IMR-90 (cell line): ENCODE measurements around the gene KCNE5. TPM values are rescaled to one million over a fixed set of nuclear protein-coding genes. Genes with fewer than 3 reads are reported as not detected.

Experiments
- ATAC-seq: fragments of 200-7000 bp; cut with Tn5 transposase; 2 replicates; pipeline ENCODE4 v1.9.1; 2020; ENCODE audit warnings: low read depth, mild to moderate bottlenecking, moderate library complexity
- BruUV-seq: library from RNA; stranded (reverse); fragments of 400-500 nt; replicated peaks from 2 replicates; lab custom pipeline; 2021; lab: Mats Ljungman, UMichigan
- CTCF ChIA-PET: fragments of 300-600 bp; formaldehyde crosslinking; extraction: SDS; loops from one replicate; lab custom pipeline; 2021; ENCODE audit warnings: antibody characterized with exemption; lab: Yijun Ruan, JAX
- POLR2A ChIA-PET: fragments of 300-600 bp; sonication (Branson Sonifier 250); formaldehyde crosslinking; loops from one replicate; lab custom pipeline; 2022; ENCODE audit warnings: antibody characterized with exemption; ENCODE audit not compliant: unreplicated experiment; lab: Charles Lee
- DNase-seq: peaks from one replicate; pipeline ENCODE4 v3.0.0; 2013
- H2AFZ ChIP-seq: replicated peaks from 2 replicates; pipeline ENCODE3; 2013; ENCODE audit warnings: low read length, mild to moderate bottlenecking; ENCODE audit not compliant: poor library complexity
- H2AK5ac ChIP-seq: 2 replicates; pipeline ENCODE4 v1.6.1; 2013; ENCODE audit warnings: low read depth, low read length, inconsistent platforms
- H2AK9ac ChIP-seq: replicated peaks from 2 replicates; pipeline ENCODE3; 2013; ENCODE audit warnings: mild to moderate bottlenecking, low read depth, low read length, moderate library complexity; ENCODE audit not compliant: poor library complexity
- H2BK120ac ChIP-seq: 2 replicates; pipeline ENCODE4 v1.6.1; 2013; ENCODE audit warnings: low read depth, low read length, inconsistent platforms
- H2BK15ac ChIP-seq: 3 replicates; pipeline ENCODE4 v1.6.1; 2013; ENCODE audit warnings: low read depth, low read length, inconsistent platforms
- H2BK20ac ChIP-seq: 2 replicates; pipeline ENCODE4 v1.6.1; 2013; ENCODE audit warnings: low read depth, mild to moderate bottlenecking, inconsistent platforms, low read length, moderate library complexity
- H2BK5ac ChIP-seq: 2 replicates; pipeline ENCODE4 v1.6.1; 2013; ENCODE audit warnings: mild to moderate bottlenecking, low read depth, low read length, inconsistent platforms; ENCODE audit not compliant: poor library complexity, severe bottlenecking
- H3K14ac ChIP-seq: replicated peaks from 2 replicates; pipeline ENCODE4 v1.6.1; 2013; ENCODE audit warnings: low read depth, low read length, inconsistent platforms
- H3K18ac ChIP-seq: 2 replicates; pipeline ENCODE4 v1.6.1; 2013; ENCODE audit warnings: low read depth, low read length, control low read depth
- H3K23ac ChIP-seq: 2 replicates; pipeline ENCODE4 v1.6.1; 2013; ENCODE audit warnings: low read depth, low read length, inconsistent platforms
- H3K27ac ChIP-seq: 2 replicates; pipeline ENCODE4 v1.5.1; 2013; ENCODE audit warnings: mild to moderate bottlenecking, control low read depth, low read length; ENCODE audit not compliant: insufficient read depth
- H3K27me3 ChIP-seq: 2 replicates; pipeline ENCODE4 v1.6.1; 2013; ENCODE audit warnings: low read length; ENCODE audit not compliant: control insufficient read depth, insufficient read depth
- H3K36me3 ChIP-seq: 2 replicates; pipeline ENCODE4 v1.6.1; 2013; ENCODE audit warnings: low read length, mixed read lengths; ENCODE audit not compliant: control insufficient read depth, insufficient read depth
- H3K4ac ChIP-seq: 2 replicates; pipeline ENCODE4 v1.6.1; 2013; ENCODE audit warnings: low read depth, low read length, inconsistent platforms
- H3K4me1 ChIP-seq: 2 replicates; pipeline ENCODE4 v1.6.1; 2013; ENCODE audit warnings: low read length, mixed read lengths; ENCODE audit not compliant: control insufficient read depth, insufficient read depth
- H3K4me2 ChIP-seq: 2 replicates; pipeline ENCODE4 v1.6.1; 2013; ENCODE audit warnings: low read depth, mild to moderate bottlenecking, control low read depth, low read length, moderate library complexity
- H3K4me3 ChIP-seq: 2 replicates; pipeline ENCODE4 v1.5.1; 2013; ENCODE audit warnings: low read depth, mild to moderate bottlenecking, control low read depth, low read length, moderate library complexity; ENCODE audit not compliant: insufficient read depth
- H3K56ac ChIP-seq: 2 replicates; pipeline ENCODE4 v1.6.1; 2013; ENCODE audit warnings: low read length, inconsistent platforms; ENCODE audit not compliant: insufficient read depth; ENCODE audit errors: extremely low read depth
- H3K79me1 ChIP-seq, 2 experiments: 2 replicates each; pipeline ENCODE4 v1.6.1; 2013; ENCODE audit warnings: low read length in 2 of 2, inconsistent platforms in 1 of 2, low read depth in 1 of 2
- H3K9ac ChIP-seq: 2 replicates; pipeline ENCODE4 v1.6.1; 2013; ENCODE audit warnings: low read depth, low read length, control low read depth
- H3K9me1 ChIP-seq: 2 replicates; pipeline ENCODE4 v1.6.1; 2013; ENCODE audit warnings: low read length, inconsistent platforms; ENCODE audit not compliant: insufficient read depth
- H3K9me3 ChIP-seq: 2 replicates; pipeline ENCODE4 v1.6.1; 2013; ENCODE audit warnings: low read length; ENCODE audit not compliant: control insufficient read depth, insufficient read depth
- H4K20me1 ChIP-seq: 2 replicates; pipeline ENCODE4 v1.6.1; 2013; ENCODE audit warnings: low read length, inconsistent platforms; ENCODE audit not compliant: insufficient read depth
- H4K5ac ChIP-seq: 2 replicates; pipeline ENCODE4 v1.6.1; 2013; ENCODE audit warnings: mild to moderate bottlenecking, low read depth, low read length, control low read depth
- H4K8ac ChIP-seq, 2 experiments: 2 replicates each; pipeline ENCODE4 v1.6.1; 2013; ENCODE audit warnings: low read depth in 2 of 2, low read length in 2 of 2, control low read depth in 1 of 2, inconsistent platforms in 1 of 2
- H4K91ac ChIP-seq: 2 replicates; pipeline ENCODE4 v1.6.1; 2013; ENCODE audit warnings: low read depth, low read length, inconsistent platforms; ENCODE audit not compliant: insufficient read depth
- CEBPB ChIP-seq: IDR thresholded peaks from 2 replicates; pipeline ENCODE4 v1.6.1; 2012; ENCODE audit warnings: low read depth, low read length, improper control_type of control experiment
- MAZ ChIP-seq: IDR thresholded peaks from 2 replicates; pipeline ENCODE4 v1.6.1; 2012; ENCODE audit warnings: low read depth, mild to moderate bottlenecking, low read length, improper control_type of control experiment, moderate library complexity, borderline replicate concordance
- RCOR1 ChIP-seq: IDR thresholded peaks from 2 replicates; pipeline ENCODE4 v1.6.1; 2012; ENCODE audit warnings: mild to moderate bottlenecking, low read length, improper control_type of control experiment; ENCODE audit not compliant: insufficient replicate concordance
- USF2 ChIP-seq: fragments of 150-350 bp; IDR thresholded peaks from 2 replicates; pipeline ENCODE4 v1.6.1; 2017; ENCODE audit warnings: mild to moderate bottlenecking, antibody characterized with exemption, low read length, low read depth
- WGBS, 2 experiments: methylation state at CpG; one replicate each; pipeline versions ENCODE4 v1.1.5 to v1.1.7; 2013; ENCODE audit warnings: missing lambda C conversion rate in 2 of 2; ENCODE audit not compliant: insufficient read length in 1 of 2; ENCODE audit errors: extremely low coverage in 2 of 2; 5-methylcytosine and 5-hydroxymethylcytosine counted together
- dilution Hi-C: fragments of 300-500 bp; cut with HindIII; formaldehyde crosslinking; loops from one replicate; pipeline ENCODE4 v1.14.3; 2018; ENCODE audit warnings: low sequenced_read_pairs; ENCODE audit not compliant: unreplicated experiment
- in situ Hi-C: fragments of 300-500 bp; cut with MboI; formaldehyde crosslinking; loops from 3 replicates; pipeline ENCODE4 v1.14.3; 2019; ENCODE audit warnings: low sequenced_read_pairs, inconsistent platforms, mixed read lengths
- intact Hi-C: fragments of 100-400 bp; cut with micrococcal nuclease; formaldehyde crosslinking; loops from 2 replicates; pipeline ENCODE4 v1.10.0; 2022
- polyA plus RNA-seq, 3 experiments: library from polyadenylated mRNA; depleted of rRNA; stranded (reverse); fragments of >200 nt; gene quantifications; 2 replicates each; pipeline ENCODE4 v1.2.3, GENCODE V29; 2012; ENCODE audit warnings: low replicate concordance in 1 of 3
- total RNA-seq: library from RNA; depleted of rRNA; stranded (reverse); fragments of >200 nt; gene quantifications from 2 replicates; pipeline ENCODE4 v1.2.3, GENCODE V29; 2012
- TF ChIP-seq, protein P1 (sequence below): fragments of 150-350 bp; IDR thresholded peaks from 2 replicates; pipeline ENCODE4 v1.6.1; 2016; ENCODE audit warnings: low read depth, mild to moderate bottlenecking, low read length, moderate library complexity, borderline replicate concordance

KCNE5 gene
- total and polyA plus RNA-seq, 2 of the 4 experiments (the other 2 are of a cell fraction) = 0.15 to 0.18 TPM

- Histone ChIP-seq H4K20me1 (no peaks in the 10 kb centered on the region; the same call in 1 of the 2 replicates), H3K4me3 (no peak overlapping the region), H3K27ac (no peak overlapping the region), H2BK15ac (no peak overlapping the region), H3K4ac (no peak overlapping the region), H3K9me1 (no peaks in the 10 kb centered on the region), H2BK120ac (no peak overlapping the region), H4K5ac (no peak overlapping the region), H3K79me1 (no peaks in the 10 kb centered on the region), H3K4me2 (no peak overlapping the region), H3K4me1 (no peaks in the 10 kb centered on the region), H3K18ac (no peak overlapping the region), H2AK9ac (no peak overlapping the region), H3K56ac (no peak overlapping the region), H3K9ac (no peak overlapping the region), H4K91ac (no peak overlapping the region), H2AFZ (no peak overlapping the region), H2BK20ac (no peak overlapping the region), H3K36me3 (no peaks in the 10 kb centered on the region), H3K14ac (no peak overlapping the region), H4K8ac (no peak overlapping the region), H3K27me3 (peaks cover 9% of the 10 kb centered on the region), H2BK5ac (no peak overlapping the region), H3K9me3 (no peaks in the 10 kb centered on the region), H2AK5ac (no peak overlapping the region), H3K23ac (no peak overlapping the region)
- in situ Hi-C loops (no loop called here), dilution Hi-C loops (no loop called here), intact Hi-C loops (no loop called here)
- no TSS peak for BruUV-seq
- TF ChIP-seq CEBPB = peak; percentile 73
- TF ChIP-seq USF2 = no peak
- TF ChIP-seq MAZ = no peak
- TF ChIP-seq, protein P1, sequence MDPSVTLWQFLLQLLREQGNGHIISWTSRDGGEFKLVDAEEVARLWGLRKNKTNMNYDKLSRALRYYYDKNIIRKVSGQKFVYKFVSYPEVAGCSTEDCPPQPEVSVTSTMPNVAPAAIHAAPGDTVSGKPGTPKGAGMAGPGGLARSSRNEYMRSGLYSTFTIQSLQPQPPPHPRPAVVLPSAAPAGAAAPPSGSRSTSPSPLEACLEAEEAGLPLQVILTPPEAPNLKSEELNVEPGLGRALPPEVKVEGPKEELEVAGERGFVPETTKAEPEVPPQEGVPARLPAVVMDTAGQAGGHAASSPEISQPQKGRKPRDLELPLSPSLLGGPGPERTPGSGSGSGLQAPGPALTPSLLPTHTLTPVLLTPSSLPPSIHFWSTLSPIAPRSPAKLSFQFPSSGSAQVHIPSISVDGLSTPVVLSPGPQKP = no peak
- no peak for TF ChIP-seq RCOR1
- no peak for ATAC-seq
- ChIA-PET CTCF (no interaction called here), POLR2A (no interaction called here)
- no CpG with 5 or more reads among the region's 3 CpGs for WGBS, 2 experiments
- DNase-seq = no peak
These were observed 29.0 kb downstream of the KCNE5 start for GRCh38 chrX:109596015-109596414.
